HG02885 (cell line): ENCODE results near the gene MX2.
"Not testable (repeated sequence)": the region's sequence is repeated elsewhere in the genome, so short reads cannot be mapped to it uniquely, and the experiment has no call there.

ENCODE experiments used
- ATAC-seq: cut with Tn5 transposase; IDR thresholded peaks from one replicate; pipeline ENCODE4 v1.9.1; 2021; ENCODE audit warnings: mild to moderate bottlenecking; ENCODE audit not compliant: unreplicated experiment, poor library complexity

MX2 gene

GRCh38 chr21:41407541-41408460 lies 46.0 kb downstream of the MX2 start:
- ATAC-seq: no peak

DNA sequence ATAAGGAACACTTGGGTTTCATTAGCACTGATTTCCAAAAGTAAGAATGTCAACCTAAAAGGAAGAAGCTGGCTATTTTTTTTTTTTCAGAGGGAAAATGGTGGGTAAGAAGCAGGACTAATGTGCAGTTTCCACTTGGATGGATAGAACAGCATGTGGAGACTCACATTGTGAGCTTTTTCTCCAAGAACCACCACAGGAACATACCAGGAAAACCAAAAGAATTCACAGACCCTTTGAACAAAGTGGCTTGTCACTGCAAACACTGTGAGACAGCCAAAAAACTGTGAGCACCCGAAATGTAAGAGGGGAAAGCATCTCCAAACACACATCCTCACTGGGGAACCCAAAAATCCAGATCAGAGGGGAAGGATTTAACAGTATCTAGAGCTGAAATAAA lies 48.5 kb downstream of the MX2 start:
- ATAC-seq: no peak

DNA sequence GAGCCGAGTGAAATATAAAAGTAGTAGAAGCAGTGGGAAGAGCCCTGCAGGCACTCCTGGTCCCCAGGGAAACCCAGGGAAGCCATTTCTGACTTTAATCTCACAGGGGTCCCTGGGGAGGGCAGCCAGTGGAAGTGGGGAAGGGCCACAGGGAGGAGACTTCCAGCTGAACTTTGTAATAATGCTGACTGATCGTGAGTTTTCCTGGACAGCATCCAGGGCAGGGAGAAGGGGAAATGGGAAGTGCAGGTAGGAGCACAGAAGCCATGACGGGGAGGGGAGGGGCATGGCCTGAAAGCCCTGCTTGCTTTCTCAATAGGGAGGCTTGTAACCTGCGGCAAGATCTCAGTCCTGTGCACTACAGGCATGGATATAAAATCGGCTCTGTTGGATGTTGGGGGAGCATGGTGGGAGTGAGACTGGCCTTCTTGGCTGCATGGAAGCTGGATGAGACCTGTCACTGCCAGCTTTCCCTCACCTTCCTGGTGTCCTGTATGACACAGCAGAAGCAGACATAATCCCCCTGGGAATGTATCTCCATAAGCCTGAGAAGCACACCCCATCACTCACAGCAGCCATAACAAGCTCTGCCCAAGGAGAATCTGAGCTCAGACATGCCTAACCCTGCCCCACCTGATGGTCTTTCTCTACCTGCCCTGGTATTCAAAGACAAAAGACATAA lies 49.1 kb downstream of the MX2 start:
- no peak for ATAC-seq

DNA sequence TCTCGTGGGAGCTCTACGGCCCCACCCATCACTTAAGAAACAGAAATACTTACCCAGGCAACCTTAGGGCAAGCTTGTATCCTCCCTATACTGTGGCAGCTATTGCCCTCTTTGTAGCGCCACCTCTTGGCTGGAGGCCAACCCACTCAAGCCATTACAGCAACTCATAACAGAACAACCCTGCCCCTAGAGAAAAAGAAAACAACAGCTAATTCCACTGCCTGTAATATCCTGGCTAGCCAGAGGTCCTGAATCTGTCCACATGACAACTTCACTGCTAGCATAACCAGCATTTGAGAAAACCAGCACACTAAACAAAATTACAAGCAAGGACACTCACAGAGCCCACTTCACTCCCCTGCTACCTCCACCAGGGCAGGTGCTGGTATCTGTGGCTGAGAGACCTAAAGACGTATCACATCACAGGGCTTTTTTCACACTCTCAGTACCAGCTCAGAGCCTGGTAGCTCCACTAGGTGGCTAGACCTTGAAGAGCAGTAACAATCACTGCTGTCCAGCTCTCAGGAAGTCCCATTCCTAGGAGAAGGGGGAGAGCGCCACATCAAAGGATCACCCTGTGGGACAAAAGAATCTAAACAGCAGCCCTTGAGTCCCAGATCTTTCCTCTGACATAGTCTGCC lies 49.7 kb downstream of the MX2 start:
- ATAC-seq: peak; percentile 46

- ATAC-seq: not testable (repeated sequence)
Observed at GRCh38 chr21:41417505-41417904, 55.7 kb downstream of the MX2 start.

DNA sequence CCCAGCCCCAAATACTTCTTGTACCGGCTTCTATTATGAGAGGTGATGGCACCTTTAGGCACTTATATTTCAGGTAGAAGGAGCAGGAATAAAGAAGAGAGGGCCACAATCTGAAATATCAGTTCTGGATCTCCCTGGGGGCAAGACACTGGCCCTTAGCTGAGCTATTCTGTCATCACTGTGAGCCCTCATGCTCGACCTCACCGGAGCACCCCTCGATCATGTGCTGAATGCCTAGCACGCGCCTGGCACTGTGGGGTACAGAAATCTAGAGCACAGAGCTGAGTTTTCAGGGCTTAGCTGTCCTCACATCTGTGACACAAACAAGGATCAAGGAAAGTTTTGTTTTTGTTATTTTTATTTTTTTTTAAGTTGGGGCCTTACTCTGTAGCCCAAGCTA lies 56.6 kb downstream of the MX2 start:
- ATAC-seq: no peak

- no peak for ATAC-seq
Observed at GRCh38 chr21:41418956-41419680, 57.3 kb downstream of the MX2 start.

DNA sequence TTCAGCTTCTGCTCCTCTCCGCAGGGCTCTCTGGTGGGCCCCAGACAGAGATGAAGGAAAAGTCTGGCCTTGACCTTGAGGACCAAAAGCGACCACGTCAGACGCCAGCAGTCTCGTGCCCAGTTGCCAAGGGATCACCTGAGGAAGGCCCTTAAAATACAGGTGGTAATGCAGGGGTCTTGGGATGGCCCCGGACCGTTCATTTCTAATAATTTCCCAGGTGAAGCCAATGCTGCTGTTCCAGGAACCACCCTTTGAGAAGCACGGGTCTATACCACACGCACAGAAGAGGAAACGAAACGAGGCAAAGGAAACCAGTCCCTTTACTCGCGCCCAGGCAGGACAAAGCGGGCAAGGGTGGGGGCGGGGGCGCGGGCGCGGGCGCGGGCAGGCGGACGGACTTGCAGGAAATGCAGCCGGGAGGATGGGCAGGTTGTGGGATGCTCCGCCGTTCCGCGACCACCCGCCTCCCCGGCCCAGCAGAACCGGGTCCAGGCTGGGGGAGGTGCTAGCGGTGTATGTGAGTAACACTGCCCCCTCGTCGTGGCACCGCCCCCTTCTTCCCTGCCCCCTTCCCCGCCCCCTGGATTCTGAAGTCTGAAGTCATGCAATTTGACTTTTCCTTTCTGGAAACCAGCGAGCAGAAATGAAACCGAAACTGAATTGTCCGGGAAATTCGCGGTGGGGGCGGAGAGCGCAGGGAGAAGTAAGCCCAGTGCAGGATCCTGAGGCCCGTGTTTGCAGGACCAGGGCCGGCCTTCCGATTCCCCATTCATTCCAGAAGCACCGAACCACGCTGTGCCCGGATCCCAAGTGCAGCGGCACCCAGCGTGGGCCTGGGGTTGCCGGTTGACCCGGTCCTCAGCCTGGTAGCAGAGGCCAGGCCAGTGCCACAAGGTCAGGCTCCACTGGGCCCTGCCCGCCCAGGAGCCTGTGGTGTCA lies 58.4 kb downstream of the MX2 start:
- peak; percentile 75 for ATAC-seq

DNA sequence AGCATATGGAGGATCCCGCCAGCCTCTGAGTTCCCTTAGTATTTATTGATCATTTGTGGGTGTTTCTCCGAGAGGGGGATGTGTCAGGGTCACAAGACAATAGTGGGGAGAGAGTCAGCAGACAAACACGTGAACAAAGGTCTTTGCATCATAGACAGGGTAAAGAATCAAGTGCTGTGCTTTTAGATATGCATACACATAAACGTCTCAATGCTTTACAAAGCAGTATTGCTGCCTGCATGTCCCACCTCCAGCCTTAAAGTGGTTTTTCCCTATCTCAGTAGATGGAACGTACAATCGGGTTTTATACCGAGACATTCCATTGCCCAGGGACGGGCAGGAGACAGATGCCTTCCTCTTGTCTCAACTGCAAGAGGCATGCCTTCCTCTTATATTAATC lies 59.2 kb downstream of the MX2 start:
- not testable (repeated sequence) for ATAC-seq

- no peak for ATAC-seq
Observed at GRCh38 chr21:41422546-41423304, 60.9 kb downstream of the MX2 start.

GRCh38 chr21:41423305-41423636 lies 61.4 kb downstream of the MX2 start:
- ATAC-seq: not testable (repeated sequence)

- no peak for ATAC-seq
Observed at GRCh38 chr21:41425588-41425953, 63.7 kb downstream of the MX2 start.

GRCh38 chr21:41425954-41426675 lies 64.3 kb downstream of the MX2 start, which contains the start of gene MX1:
MX1 (plus strand) TSS chr21:41426239; CDS start chr21:41432071, 5,832 bp downstream.
- peak; percentile 82 for ATAC-seq

DNA sequence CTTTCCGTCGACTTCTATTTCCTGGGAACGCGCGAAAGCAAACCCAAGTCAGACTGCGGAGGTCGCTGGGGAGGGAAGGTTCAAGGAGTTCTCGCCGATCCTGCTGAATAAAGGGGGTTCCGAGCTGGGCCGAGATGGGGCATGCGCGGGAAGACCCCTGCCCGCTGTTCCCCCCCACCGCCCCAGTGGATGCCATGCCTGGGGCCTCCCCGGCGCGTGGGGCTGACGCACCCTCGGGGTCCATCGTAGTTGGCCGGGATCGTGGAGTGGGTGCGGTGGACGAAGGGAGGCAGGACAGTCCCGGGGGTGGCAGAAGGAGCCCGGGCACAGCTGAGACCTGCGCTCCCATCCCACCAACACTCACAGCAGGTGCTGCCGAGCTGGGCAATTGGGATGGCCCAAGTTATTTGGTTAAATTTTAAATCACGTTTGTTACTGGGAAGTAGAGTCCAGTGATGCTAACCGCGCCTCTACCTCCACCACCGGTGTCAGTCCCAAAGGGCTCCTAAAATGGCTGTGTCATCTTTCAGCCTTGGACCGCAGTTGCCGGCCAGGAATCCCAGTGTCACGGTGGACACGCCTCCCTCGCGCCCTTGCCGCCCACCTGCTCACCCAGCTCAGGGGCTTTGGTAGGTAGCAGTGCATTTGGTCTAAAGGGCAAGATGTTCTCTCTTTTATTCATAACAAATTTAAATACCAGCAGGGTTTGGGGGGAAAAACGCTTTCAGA lies 65.0 kb downstream of the MX2 start:
- no peak for ATAC-seq

DNA sequence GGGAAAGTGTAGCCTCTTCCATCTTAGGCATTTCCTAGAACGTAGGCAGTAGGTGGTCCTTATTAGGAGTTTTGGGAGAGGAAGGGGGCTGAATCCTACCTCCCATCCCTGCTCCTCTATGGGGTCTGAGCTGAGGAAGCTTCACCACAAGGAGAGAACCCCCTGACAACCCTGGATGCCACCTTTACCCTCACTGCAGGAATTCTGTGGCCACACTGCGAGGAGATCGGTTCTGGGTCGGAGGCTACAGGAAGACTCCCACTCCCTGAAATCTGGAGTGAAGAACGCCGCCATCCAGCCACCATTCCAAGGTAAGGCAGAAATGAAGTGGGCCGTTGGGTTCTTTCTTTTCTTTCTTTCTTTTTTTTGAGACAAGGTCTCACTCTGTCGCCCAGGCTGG lies 65.7 kb downstream of the MX2 start:
- no peak for ATAC-seq

DNA sequence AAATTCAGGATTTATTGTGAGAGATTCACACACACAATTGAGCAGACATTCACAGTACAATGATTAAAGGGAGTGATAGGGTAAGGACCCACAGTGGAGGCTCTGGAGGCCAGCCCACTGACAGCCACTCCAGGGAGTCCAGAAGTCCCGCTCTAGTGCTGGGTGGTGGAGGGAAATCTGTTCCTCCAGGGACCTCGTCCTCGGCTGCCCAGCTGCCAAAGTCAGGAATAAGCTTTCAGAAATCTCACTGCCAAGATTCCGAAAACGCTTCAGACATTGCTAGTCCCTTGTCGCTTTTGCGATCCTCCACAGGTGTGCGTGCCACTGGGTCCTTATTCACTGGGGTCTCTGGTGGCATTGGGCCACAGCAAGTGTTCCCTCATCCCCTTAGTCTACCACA lies 66.5 kb downstream of the MX2 start:
- no peak for ATAC-seq

- no peak for ATAC-seq
Observed at GRCh38 chr21:41428847-41429246, 67.0 kb downstream of the MX2 start.

DNA sequence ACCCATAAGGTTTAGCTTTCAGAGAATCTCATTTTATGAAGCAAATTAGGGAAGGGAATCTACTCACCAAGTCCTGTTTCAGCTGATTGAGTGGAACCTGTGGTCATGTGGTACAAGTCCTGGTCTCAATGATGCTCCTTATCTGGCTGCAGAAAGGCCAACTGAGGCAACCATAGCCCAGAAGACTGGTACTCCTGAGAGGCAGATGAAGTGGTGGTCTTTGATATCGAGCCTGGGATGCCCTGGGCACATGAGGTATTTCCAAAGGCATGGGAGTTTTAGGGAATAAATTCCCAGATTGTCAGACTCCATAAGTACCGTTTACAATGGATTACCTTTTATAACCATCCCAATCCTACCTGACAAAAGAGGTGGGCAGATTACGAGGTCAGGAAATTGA lies 67.5 kb downstream of the MX2 start:
- no peak for ATAC-seq
